Colon (tissue), 2 donors: Measurements from ENCODE around the gene GUCY2D.

Experiments used
- FAIRE-seq: peaks from 2 replicates; lab custom pipeline; 2012; peaks lifted over from hg19 to GRCh38; lab: Jason Lieb, UNC
- donor health status: control.
- donor health status: control.

Gene GUCY2D

DNA sequence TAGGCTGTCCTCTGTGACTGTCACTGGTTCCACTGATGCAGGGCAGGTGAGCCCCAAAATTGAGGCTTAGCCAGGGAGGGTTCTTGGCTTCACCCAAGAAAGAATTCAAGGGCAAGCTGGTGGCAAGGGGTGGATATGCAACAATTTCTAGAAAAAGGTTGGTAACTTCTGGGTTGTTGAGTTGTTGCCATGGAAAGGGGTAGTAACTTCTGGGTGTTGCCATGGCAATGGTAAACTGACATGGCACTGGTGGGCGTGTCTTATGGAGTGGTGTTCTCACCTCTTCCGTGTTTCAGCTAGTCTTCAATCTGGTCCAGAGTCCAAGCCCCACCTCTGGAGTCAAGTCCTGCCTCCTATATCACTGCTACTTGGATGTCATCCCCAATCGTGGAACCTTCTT lies 9.5 kb upstream of the GUCY2D start:
- no peak for FAIRE-seq

GRCh38 chr17:7993972-7994589 lies 8.3 kb upstream of the GUCY2D start:
- no peak for FAIRE-seq

DNA sequence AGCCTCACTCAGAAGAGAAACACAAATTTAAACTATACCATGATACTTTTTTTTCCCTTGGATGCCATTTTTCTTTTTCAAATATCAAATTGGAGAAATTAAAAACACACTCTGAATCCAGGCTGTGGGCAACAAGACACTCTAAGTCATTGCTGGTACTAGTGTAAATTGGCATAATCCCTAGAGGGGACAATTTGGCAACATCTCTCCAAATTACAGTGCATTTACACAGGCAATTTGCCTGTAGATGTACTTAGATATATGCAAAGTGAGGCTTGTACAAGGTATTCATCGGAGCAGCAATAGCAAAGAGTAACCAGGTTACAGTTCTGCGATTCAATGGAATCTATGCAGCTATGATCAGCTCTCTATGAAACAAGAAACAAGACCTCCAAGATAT lies 6.7 kb upstream of the GUCY2D start:
- no peak for FAIRE-seq

GRCh38 chr17:7997186-7997585 lies 5.2 kb upstream of the GUCY2D start:
- FAIRE-seq: no peak

- FAIRE-seq: no peak
These were observed 542 bp downstream of the GUCY2D start for GRCh38 chr17:8002721-8003593.

GRCh38 chr17:8003594-8004181 lies 1.3 kb downstream of the GUCY2D start:
- no peak for FAIRE-seq

DNA sequence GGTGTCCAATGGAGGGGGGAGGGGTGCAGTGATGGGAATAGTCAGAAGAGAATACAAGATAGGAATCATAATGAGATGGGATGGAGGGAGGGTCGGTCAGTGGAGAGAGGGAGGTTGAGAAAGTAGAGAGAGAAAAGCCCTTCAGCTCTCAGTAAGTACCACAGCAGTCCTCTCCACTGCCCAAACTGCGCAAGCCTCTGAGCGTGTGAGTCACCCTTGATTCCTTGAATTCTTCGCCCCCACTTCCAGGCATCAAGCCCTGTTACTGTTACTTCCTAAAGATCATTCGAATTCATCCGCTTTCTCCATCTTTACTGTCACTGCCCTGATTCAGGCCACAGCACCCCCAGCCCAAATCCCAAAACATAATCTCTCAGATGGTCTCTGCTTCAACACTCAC lies 2.5 kb downstream of the GUCY2D start:
- no peak for FAIRE-seq

DNA sequence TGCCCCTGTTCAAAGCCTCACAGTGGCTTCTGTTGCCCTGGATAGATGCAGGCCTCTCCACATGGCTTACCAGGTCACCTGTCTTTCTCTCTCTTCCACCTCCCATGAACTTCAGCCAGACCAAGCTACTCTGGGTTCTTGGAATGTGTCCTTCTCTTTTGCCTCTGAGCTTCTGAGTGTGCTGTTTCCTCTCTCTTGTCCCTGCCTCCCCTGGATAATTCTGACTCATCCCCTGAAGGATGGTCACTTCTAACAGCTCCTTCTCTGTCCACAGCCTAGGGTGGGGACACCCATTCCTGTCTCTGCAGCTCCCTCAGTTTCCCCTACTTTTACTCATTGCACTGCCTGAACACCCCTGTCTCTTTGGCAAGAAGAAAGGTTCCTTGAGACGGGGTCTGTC lies 2.9 kb downstream of the GUCY2D start:
- no peak for FAIRE-seq

DNA sequence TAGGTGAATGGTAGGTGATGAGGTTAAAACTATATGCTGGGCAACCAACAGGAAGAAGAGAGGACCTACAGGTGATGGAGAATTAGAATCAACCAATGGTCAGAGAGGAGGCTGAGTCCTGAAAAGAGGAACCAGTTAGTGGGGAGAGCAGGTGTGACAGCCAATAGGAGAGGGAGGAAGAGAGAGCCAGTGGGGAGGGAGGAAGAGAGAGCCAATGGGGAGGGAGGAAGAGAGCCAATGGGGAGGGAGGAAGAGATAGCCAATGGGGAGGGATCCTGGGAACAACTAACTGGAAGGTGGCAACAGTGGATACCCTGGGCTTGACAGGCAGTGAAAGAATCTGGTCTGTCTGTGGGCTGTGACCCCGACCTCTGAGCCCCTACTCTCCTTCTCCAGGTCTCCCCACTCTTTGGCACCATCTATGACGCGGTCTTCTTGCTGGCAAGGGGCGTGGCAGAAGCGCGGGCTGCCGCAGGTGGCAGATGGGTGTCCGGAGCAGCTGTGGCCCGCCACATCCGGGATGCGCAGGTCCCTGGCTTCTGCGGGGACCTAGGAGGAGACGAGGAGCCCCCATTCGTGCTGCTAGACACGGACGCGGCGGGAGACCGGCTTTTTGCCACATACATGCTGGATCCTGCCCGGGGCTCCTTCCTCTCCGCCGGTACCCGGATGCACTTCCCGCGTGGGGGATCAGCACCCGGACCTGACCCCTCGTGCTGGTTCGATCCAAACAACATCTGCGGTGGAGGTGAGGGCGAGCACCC lies 3.7 kb downstream of the GUCY2D start:
- no peak for FAIRE-seq

DNA sequence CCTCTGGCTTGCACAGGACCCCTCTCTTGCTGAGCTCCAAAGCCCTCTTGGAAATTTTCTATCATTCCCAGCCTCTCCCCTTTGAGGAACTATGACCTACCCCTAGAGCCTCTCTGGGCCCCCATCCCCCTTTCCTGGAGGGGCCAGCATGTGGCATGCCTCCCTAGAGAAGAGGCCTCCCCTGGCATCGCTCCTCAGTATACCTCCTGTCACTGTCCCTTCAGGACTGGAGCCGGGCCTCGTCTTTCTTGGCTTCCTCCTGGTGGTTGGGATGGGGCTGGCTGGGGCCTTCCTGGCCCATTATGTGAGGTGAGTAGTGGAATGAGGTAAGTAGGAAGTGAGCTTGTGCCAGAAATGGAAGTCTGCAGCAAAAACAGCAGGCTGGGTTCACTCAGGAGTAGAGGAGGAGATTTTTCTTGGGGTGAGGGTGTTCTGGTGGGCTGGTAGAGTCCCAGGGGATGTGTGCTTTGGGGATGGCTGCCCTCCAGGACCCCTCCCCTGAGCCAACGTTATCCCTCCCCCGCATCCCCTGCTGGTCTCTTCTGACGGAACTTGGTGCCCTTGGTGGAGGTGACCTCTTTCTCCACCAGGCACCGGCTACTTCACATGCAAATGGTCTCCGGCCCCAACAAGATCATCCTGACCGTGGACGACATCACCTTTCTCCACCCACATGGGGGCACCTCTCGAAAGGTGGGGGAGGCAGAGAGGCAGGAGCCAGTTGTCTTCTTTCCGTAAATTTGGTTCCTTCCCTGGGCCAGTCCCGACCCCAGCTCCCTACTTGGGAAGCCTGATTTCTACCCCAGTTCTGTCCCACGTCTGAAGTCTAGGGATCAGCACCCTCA lies 4.6 kb downstream of the GUCY2D start:
- FAIRE-seq: no peak

DNA sequence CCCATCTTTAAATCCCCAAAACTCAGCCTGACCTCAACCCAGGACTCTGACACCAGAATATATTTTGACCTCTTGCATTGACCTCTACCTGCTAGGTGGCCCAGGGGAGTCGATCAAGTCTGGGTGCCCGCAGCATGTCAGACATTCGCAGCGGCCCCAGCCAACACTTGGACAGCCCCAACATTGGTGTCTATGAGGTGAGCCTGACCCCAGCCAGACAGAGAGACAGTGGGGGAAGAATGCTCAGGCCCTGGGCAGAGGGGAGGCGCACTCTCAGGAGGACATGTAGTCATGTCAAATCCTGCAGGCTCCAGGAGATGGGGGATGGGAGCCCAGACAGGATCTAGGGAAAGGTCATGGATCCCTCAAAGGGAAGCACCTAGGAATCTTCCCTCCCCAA lies 5.4 kb downstream of the GUCY2D start:
- FAIRE-seq: no peak

- FAIRE-seq: no peak
These were observed 9.7 kb downstream of the GUCY2D start for GRCh38 chr17:8012045-8012580.

- FAIRE-seq: no peak
These were observed 10.7 kb downstream of the GUCY2D start for GRCh38 chr17:8012996-8013640.

GRCh38 chr17:8013731-8014557 lies 11.5 kb downstream of the GUCY2D start:
- no peak for FAIRE-seq

DNA sequence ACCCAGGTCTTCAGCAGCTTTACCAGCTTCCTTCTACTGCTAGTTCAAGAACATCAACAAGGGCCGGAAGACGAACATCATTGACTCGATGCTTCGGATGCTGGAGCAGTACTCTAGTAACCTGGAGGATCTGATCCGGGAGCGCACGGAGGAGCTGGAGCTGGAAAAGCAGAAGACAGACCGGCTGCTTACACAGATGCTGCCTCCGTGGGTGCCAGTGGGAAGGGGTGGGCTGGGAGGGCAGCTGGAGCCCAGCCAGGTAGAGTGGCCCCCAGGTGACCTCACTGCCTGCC lies 12.1 kb downstream of the GUCY2D start:
- FAIRE-seq: no peak

DNA sequence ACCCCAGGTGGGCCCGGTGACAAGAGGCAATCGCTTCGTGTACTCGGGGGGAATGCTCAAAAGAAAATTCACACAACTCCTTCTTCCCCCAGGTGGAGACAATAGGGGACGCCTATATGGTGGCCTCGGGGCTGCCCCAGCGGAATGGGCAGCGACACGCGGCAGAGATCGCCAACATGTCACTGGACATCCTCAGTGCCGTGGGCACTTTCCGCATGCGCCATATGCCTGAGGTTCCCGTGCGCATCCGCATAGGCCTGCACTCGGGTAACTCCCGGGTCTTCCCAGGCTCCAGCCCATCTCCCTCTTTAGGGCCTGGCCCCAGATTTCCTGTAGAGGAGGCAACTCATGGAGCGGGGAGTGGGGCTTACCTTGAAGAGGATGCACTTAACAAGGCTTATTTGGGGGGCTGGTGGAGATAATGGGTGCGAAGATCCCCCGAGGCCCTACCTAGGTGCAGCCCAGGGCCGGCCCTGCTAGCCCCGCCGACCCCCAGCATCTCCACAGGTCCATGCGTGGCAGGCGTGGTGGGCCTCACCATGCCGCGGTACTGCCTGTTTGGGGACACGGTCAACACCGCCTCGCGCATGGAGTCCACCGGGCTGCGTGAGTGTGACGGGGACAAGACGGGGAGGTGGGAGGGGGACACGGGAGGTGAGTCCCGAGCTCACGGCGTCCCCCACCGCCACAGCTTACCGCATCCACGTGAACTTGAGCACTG lies 13.0 kb downstream of the GUCY2D start:
- no peak for FAIRE-seq

DNA sequence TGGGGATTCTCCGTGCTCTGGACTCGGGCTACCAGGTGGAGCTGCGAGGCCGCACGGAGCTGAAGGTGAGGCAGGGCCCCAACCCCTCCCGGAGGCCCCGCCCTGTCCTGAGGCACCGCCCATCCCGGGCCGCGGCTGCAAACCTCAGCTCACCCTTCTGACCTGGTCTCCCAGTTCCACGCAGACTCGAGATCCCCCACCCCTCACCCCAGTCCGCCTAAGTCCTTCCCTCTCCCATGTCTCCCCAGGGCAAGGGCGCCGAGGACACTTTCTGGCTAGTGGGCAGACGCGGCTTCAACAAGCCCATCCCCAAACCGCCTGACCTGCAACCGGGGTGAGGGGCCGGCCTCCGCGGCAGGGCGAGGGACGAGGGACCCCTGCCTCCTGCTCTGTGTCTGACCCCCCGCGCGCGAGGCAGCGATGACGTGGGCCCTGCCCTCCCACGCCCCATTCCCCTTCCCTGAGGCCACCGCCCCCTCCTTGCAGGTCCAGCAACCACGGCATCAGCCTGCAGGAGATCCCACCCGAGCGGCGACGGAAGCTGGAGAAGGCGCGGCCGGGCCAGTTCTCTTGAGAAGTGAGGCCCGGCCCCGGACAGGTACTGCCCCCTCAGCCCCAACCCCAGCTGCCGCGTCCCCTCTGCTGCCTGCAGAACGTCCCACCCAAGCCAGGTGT lies 13.7 kb downstream of the GUCY2D start:
- no peak for FAIRE-seq

DNA sequence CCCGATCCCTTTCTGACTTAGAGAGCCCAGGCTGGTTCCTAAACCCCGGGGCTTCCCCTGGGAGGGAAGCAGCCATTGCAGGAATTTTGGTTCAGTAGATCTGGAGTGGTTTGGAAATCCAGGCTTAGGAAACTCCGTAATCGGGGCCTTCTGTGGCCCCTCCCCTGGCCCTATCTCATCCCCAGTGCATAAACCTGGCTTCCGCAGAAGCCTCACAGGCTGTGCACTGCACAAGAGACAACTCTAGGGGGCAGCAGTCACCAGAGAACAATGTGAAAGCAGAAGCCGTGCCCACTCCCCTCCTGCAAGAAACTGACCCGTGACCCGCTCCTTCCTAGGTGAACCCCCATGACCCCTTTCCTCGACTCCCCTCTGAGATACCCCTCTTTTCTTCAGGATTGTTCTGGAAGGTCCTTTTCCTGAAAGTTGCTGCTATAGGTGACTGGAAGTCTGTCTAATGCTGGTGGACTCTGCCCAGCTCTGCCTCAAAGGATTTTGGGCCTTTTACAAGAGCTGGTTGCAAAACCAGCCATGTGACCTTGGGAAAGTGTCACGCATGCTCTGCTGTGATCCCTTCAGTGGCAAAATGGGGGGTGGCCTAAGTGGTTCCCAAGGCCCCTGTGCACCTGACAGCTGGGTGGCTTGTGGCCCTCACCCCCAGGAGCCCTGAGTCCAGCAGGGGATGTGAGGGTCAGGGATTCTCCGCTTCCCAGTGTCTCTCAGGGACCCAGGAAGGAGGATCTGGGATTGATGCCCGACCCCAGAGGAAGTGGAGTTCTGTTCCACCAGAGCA lies 14.4 kb downstream of the GUCY2D start:
- no peak for FAIRE-seq
